ENCODE data around the gene LAMA2.

Gene LAMA2

GRCh38 chr6:129192458-129192989 lies 309.6 kb downstream of the LAMA2 start:
- TF ChIP-seq, protein P1, sequence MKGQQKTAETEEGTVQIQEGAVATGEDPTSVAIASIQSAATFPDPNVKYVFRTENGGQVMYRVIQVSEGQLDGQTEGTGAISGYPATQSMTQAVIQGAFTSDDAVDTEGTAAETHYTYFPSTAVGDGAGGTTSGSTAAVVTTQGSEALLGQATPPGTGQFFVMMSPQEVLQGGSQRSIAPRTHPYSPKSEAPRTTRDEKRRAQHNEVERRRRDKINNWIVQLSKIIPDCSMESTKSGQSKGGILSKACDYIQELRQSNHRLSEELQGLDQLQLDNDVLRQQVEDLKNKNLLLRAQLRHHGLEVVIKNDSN (IDR thresholded peaks at IDR 0.05) = no peak
- TF ChIP-seq CREB1 (IDR thresholded peaks at IDR 0.05; ENCODE audit: low read depth) = no peak
- TF ChIP-seq EP300 (IDR thresholded peaks at IDR 0.05; ENCODE audit: borderline replicate concordance) = no peak
- TF ChIP-seq, protein P2, sequence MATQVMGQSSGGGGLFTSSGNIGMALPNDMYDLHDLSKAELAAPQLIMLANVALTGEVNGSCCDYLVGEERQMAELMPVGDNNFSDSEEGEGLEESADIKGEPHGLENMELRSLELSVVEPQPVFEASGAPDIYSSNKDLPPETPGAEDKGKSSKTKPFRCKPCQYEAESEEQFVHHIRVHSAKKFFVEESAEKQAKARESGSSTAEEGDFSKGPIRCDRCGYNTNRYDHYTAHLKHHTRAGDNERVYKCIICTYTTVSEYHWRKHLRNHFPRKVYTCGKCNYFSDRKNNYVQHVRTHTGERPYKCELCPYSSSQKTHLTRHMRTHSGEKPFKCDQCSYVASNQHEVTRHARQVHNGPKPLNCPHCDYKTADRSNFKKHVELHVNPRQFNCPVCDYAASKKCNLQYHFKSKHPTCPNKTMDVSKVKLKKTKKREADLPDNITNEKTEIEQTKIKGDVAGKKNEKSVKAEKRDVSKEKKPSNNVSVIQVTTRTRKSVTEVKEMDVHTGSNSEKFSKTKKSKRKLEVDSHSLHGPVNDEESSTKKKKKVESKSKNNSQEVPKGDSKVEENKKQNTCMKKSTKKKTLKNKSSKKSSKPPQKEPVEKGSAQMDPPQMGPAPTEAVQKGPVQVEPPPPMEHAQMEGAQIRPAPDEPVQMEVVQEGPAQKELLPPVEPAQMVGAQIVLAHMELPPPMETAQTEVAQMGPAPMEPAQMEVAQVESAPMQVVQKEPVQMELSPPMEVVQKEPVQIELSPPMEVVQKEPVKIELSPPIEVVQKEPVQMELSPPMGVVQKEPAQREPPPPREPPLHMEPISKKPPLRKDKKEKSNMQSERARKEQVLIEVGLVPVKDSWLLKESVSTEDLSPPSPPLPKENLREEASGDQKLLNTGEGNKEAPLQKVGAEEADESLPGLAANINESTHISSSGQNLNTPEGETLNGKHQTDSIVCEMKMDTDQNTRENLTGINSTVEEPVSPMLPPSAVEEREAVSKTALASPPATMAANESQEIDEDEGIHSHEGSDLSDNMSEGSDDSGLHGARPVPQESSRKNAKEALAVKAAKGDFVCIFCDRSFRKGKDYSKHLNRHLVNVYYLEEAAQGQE (IDR thresholded peaks at IDR 0.05; ENCODE audit: low read depth) = no peak
- TF ChIP-seq TEAD4 (IDR thresholded peaks at IDR 0.05) = no peak
- no peak for TF ChIP-seq MAX (IDR thresholded peaks at IDR 0.05)
- TF ChIP-seq ZBTB7A (IDR thresholded peaks at IDR 0.05; ENCODE audit: low read depth) = no peak
- no peak for TF ChIP-seq RAD21 (IDR thresholded peaks at IDR 0.05; ENCODE audit: low read depth)
- no peak for TF ChIP-seq TAF1 (IDR thresholded peaks at IDR 0.05; ENCODE audit: low read depth)
- TF ChIP-seq EGR1 (IDR thresholded peaks at IDR 0.05) = no peak
- TF ChIP-seq TCF12 (IDR thresholded peaks at IDR 0.05; ENCODE audit: low read depth) = no peak
- TF ChIP-seq FOXM1 (IDR thresholded peaks at IDR 0.05; ENCODE audit: borderline replicate concordance, low read depth) = no peak

- no peak for TF ChIP-seq EP300 (IDR thresholded peaks at IDR 0.05; ENCODE audit: borderline replicate concordance)
- TF ChIP-seq CREB1 (IDR thresholded peaks at IDR 0.05; ENCODE audit: low read depth) = no peak
- TF ChIP-seq CEBPB (IDR thresholded peaks at IDR 0.05) = no peak
- TF ChIP-seq TAF1 (IDR thresholded peaks at IDR 0.05; ENCODE audit: low read depth) = no peak
- TF ChIP-seq EGR1 (IDR thresholded peaks at IDR 0.05) = no peak
- no peak for TF ChIP-seq YY1 (IDR thresholded peaks at IDR 0.05; ENCODE audit: low read depth)
- TF ChIP-seq, protein P1 (IDR thresholded peaks at IDR 0.05) = no peak
- no peak for TF ChIP-seq MAX (IDR thresholded peaks at IDR 0.05)
- TF ChIP-seq TEAD4 (IDR thresholded peaks at IDR 0.05) = no peak
- TF ChIP-seq, protein P2 (IDR thresholded peaks at IDR 0.05; ENCODE audit: low read depth) = no peak
Observed at GRCh38 chr6:129194306-129194941, 311.5 kb downstream of the LAMA2 start.

DNA sequence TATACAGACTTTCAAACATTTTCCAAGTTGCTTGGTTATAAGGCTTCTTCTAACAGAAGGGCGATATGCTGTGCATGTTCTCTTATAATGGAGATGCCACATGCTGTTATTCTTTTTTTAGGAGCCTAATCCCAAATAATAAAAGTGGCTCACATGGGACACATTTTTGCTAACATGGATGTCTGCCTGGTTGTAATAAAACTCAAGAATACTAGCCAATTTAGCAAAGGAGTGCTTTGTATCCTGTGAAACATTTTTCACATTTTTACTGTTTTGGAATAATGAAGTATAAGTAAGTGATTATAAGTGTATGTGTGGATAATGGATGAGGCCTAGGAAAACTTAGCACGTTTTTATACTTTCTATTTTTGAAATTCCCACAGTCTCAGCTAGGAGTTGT lies 312.2 kb downstream of the LAMA2 start:
- TF ChIP-seq NFIC (IDR thresholded peaks at IDR 0.05) (no peak), MAX (IDR thresholded peaks at IDR 0.05) (no peak), TAF1 (IDR thresholded peaks at IDR 0.05; ENCODE audit: low read depth) (no peak), EGR1 (IDR thresholded peaks at IDR 0.05) (no peak), FOXM1 (IDR thresholded peaks at IDR 0.05; ENCODE audit: borderline replicate concordance, low read depth) (no peak), EP300 (IDR thresholded peaks at IDR 0.05; ENCODE audit: borderline replicate concordance) (no peak), CREB1 (IDR thresholded peaks at IDR 0.05; ENCODE audit: low read depth) (no peak), RAD21 (IDR thresholded peaks at IDR 0.05; ENCODE audit: low read depth) (no peak), ZBTB7A (IDR thresholded peaks at IDR 0.05; ENCODE audit: low read depth) (no peak), YY1 (IDR thresholded peaks at IDR 0.05; ENCODE audit: low read depth) (no peak), CEBPB (IDR thresholded peaks at IDR 0.05) (no peak), TEAD4 (IDR thresholded peaks at IDR 0.05) (no peak), TCF12 (IDR thresholded peaks at IDR 0.05; ENCODE audit: low read depth) (no peak)
- TF ChIP-seq, protein P1 (IDR thresholded peaks at IDR 0.05) = no peak
- TF ChIP-seq, protein P2 (IDR thresholded peaks at IDR 0.05; ENCODE audit: low read depth) = no peak
